ENCODE results near the gene FAM170B. TPM values are rescaled to one million over a fixed set of nuclear protein-coding genes. Genes with fewer than 3 reads are reported as not detected.

The FAM170B gene
- total and polyA plus RNA-seq, 4 donors: not detected

DNA sequence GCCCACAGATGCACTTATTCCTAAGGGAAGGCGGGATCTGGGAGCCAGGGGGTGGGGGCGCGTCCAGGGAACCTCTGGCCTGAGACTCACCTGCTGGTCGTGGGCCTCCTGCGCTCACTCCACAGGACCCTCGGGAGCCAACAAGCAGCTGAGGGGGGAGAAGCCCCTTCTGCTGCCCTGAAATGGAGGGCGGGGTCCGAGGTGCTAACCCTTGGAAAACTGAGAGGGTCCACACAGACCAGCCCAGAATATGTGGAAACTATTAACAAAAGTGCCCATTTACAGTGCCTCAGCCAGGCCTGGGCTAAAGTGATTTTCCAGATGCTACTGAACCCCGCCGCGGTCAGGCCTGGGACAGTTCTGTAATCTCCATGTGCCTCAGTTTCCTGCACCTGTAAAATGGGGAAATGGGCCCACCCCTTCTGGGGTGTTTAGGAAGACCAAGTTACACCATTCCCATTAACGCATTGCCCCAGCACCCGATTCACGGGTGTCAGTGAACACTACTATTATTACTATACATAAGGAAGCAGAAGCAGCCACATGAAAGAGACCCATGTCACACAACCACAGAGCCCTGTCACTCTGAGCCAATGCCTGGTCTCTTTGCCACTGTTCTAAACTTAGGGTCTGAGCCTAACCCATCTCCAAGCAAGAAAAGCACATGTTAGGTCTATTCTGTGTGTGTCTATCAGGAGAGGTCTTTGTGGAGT lies 17.9 kb downstream of the FAM170B start:
- Histone ChIP-seq H3K4me3 (ENCODE audit: low read depth, low read length) (peak overlapping the region; percentile 28), H3K4me1 (ENCODE audit: control insufficient read depth, insufficient read depth, low read length) (peaks cover 39% of the 10 kb centered on the region), H3K36me3 (ENCODE audit: control insufficient read depth, insufficient read depth, low read length) (peaks cover 2% of the 10 kb centered on the region), H3K27ac (ENCODE audit: low read depth, low read length) (no peak overlapping the region), H3K9me3 (ENCODE audit: control insufficient read depth, insufficient read depth, low read length) (no peaks in the 10 kb centered on the region), H3K27me3 (ENCODE audit: control insufficient read depth, insufficient read depth, low read length) (no peaks in the 10 kb centered on the region)
- 84% methylated on average over 11 of the region's 14 CpGs for WGBS (ENCODE audit: insufficient coverage)
- no peak for DNase-seq (ENCODE audit: low read depth in 4 of 6, low spot score in 6 of 6)

DNA sequence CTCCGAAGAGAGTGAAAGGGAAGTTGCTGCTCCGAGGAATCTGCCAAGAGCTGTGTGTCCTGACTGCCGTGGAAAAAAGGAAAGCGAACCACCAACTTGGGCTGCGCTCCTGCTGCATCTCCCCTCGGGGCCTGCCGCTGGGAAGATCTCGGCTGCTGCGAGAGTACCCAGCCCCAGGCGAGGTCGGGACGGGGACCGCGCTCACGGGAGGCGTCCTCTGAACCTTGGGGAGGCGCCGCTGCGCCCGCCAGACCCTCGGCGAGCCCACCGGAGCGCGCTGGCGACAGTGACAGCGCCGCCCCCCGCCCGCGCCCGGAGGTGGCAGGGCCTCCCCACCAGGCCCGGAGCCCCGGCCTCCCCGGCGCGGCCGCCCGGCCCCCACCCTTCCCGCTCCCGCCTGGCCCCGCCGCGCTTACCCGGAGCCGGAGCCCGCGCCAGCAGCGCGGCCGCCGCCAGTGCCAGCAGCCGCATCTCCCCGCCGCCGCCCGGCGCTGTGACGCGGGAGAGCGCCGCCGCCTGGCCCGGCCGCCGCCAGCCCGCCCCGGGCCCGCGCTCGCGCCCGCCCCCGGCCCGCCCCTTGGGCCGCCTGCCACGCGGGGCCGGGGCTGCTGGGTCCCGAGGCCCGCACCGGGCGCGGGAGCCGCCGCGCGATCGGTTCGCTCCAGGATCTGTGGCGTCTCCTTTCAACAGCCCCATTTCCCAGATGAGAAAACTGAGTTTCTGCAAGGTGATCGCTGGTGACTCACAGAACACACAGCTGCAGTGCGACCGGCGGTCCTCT lies 18.6 kb downstream of the FAM170B start, which contains the start of gene VSTM4:
VSTM4 (minus strand) TSS at position 508 of the 781 bp plus-strand sequence; CDS start at position 471, 37 bp downstream.
- WGBS (ENCODE audit: insufficient coverage): under 1% methylated on average over 95 of the region's 95 CpGs
- Histone ChIP-seq H3K4me3 (ENCODE audit: low read depth, low read length) (peak within 1 kb of the TSS; percentile 70), H3K27ac (ENCODE audit: low read depth, low read length) (peak within 1 kb of the TSS; percentile 79), H3K27me3 (ENCODE audit: control insufficient read depth, insufficient read depth, low read length) (no peaks in the 10 kb centered on the region), H3K4me1 (ENCODE audit: control insufficient read depth, insufficient read depth, low read length) (peaks cover 43% of the 10 kb centered on the region), H3K9me3 (ENCODE audit: control insufficient read depth, insufficient read depth, low read length) (no peaks in the 10 kb centered on the region), H3K36me3 (ENCODE audit: control insufficient read depth, insufficient read depth, low read length) (peaks cover 2% of the 10 kb centered on the region)
- DNase-seq (ENCODE audit: low read depth in 4 of 6, low spot score in 6 of 6): peak in 5 of 6 donors; percentile 23 to 77 (median 72)

DNA sequence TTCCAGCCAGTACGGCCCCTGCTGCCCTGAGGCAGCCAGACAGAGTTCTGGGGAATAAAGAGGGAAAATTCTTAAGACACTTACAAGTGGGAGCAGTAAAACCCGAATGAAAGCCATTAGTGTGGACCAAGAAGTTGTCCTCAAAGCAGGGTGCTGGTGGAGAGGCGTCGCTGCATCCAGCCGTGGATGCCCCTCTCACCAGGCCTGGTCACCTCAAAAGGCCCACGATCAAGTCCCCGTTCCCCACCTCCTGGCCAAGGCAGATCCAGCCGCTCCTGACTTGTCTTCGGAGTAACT lies 19.2 kb downstream of the FAM170B start:
- H3K27ac ChIP-seq (ENCODE audit: low read depth, low read length): peak overlapping the region; percentile 79

DNA sequence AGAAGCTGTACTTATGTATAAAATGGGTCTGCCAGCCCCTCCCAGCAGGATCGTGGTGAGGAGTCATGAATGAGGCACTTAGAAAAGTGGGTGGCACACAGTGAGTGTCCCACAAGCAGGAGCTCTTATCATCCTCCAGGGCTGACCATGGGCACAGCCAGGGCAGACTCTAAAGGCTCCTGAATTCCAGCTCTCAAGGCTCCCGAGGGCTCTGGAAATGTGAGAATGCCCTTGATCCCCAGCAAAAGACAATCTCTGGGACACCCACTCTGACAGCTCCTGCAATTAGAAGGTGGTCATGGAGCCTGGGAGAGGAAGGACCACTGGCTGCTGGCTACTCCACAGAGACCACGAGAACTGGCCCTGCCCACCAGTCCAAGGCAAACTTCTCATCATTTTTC lies 20.1 kb downstream of the FAM170B start:
- Histone ChIP-seq H3K4me1 (ENCODE audit: control insufficient read depth, insufficient read depth, low read length) (peaks cover 55% of the 10 kb centered on the region), H3K27ac (ENCODE audit: low read depth, low read length) (no peak overlapping the region), H3K9me3 (ENCODE audit: control insufficient read depth, insufficient read depth, low read length) (no peaks in the 10 kb centered on the region), H3K4me3 (ENCODE audit: low read depth, low read length) (no peak overlapping the region), H3K27me3 (ENCODE audit: control insufficient read depth, insufficient read depth, low read length) (no peaks in the 10 kb centered on the region), H3K36me3 (ENCODE audit: control insufficient read depth, insufficient read depth, low read length) (peaks cover 7% of the 10 kb centered on the region)
- DNase-seq (ENCODE audit: low read depth in 4 of 6, low spot score in 6 of 6): no peak
- 55% methylated on average over 2 of the region's 3 CpGs for WGBS (ENCODE audit: insufficient coverage)

More for the DNA sequence above, 19.2 kb downstream of the FAM170B start:
- H3K36me3 ChIP-seq (ENCODE audit: control insufficient read depth, insufficient read depth, low read length): peaks cover 5% of the 10 kb centered on the region
- no peaks in the 10 kb centered on the region for H3K27me3 ChIP-seq (ENCODE audit: control insufficient read depth, insufficient read depth, low read length)
- H3K9me3 ChIP-seq (ENCODE audit: control insufficient read depth, insufficient read depth, low read length): no peaks in the 10 kb centered on the region
- DNase-seq (ENCODE audit: low read depth in 4 of 6, low spot score in 6 of 6): peak in 1 of 6 donors; percentile 42
- 9% methylated on average over 8 of the region's 9 CpGs for WGBS (ENCODE audit: insufficient coverage)
- peaks cover 49% of the 10 kb centered on the region for H3K4me1 ChIP-seq (ENCODE audit: control insufficient read depth, insufficient read depth, low read length)
- peak overlapping the region; percentile 70 for H3K4me3 ChIP-seq (ENCODE audit: low read depth, low read length)

DNA sequence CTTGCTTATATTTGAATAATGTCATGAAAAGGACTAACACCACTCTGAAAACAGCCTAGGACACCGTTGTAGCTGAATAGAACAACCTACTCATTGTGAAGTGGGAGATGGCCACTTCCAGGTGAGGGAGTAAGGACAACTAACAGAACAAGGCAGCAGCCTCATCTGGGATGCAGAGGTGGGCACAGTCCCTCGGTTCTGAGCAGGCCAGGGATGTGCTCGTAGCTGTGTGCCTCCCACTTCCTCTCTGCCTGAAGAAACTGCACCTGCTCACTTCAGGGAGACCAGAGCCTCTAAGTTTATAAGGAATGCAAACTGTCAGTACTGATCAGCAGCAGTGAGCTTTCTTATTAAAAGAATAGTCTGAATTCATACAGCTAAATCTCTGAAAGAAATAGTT lies 21.0 kb downstream of the FAM170B start:
- no peak for DNase-seq (ENCODE audit: low read depth in 4 of 6, low spot score in 6 of 6)
- Histone ChIP-seq H3K4me3 (ENCODE audit: low read depth, low read length) (no peak overlapping the region), H3K4me1 (ENCODE audit: control insufficient read depth, insufficient read depth, low read length) (peaks cover 59% of the 10 kb centered on the region), H3K36me3 (ENCODE audit: control insufficient read depth, insufficient read depth, low read length) (peaks cover 11% of the 10 kb centered on the region), H3K9me3 (ENCODE audit: control insufficient read depth, insufficient read depth, low read length) (no peaks in the 10 kb centered on the region), H3K27ac (ENCODE audit: low read depth, low read length) (no peak overlapping the region), H3K27me3 (ENCODE audit: control insufficient read depth, insufficient read depth, low read length) (no peaks in the 10 kb centered on the region)
- 63% methylated on average over 2 of the region's 3 CpGs for WGBS (ENCODE audit: insufficient coverage)

DNA sequence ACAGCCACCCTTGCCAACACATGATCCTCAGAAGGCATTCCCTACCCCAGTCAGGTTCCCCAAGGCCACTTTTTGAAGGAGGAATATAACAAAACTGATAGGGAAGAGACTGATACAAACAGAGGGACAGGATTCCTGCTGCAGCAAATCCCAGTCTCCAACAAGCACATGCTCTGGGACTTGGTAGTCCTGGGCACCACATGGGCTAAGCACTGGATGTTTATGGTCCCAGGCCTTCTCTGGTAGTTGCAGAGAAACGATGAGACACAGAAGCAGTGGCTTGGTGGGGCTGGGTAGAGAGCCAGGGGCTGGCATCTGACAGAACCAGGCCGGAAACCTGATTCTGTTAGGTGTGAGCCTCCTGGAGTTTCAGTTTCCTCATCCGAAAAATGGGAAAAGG lies 21.7 kb downstream of the FAM170B start:
- Histone ChIP-seq H3K4me1 (ENCODE audit: control insufficient read depth, insufficient read depth, low read length) (peaks cover 67% of the 10 kb centered on the region), H3K4me3 (ENCODE audit: low read depth, low read length) (no peak overlapping the region), H3K36me3 (ENCODE audit: control insufficient read depth, insufficient read depth, low read length) (peaks cover 18% of the 10 kb centered on the region), H3K27ac (ENCODE audit: low read depth, low read length) (no peak overlapping the region), H3K9me3 (ENCODE audit: control insufficient read depth, insufficient read depth, low read length) (no peaks in the 10 kb centered on the region), H3K27me3 (ENCODE audit: control insufficient read depth, insufficient read depth, low read length) (no peaks in the 10 kb centered on the region)
- 67% methylated on average over 2 of the region's 3 CpGs for WGBS (ENCODE audit: insufficient coverage)
- no peak for DNase-seq (ENCODE audit: low read depth in 4 of 6, low spot score in 6 of 6)

DNA sequence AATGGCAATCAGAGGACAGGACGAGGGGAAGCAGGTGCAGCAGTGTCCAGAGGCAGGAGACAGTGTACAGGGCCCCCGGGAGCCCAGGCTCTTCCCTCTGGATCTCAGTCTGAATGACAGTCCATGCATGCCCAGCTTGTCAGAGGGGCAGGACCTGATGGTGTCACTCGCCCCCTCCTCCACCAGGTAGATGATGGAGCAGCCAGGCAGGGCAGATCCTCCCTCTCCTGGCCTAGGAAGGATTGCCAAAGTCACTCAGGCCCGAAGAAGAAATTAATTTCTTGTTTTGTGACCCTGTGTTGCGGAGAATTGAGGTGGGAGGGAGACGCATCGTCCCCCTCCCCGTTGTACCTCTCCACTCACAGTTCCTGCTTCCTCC lies 22.5 kb downstream of the FAM170B start:
- Histone ChIP-seq H3K4me1 (ENCODE audit: control insufficient read depth, insufficient read depth, low read length) (peaks cover 73% of the 10 kb centered on the region), H3K27me3 (ENCODE audit: control insufficient read depth, insufficient read depth, low read length) (no peaks in the 10 kb centered on the region)
- WGBS (ENCODE audit: insufficient coverage): 80% methylated on average over 3 of the region's 8 CpGs

DNA sequence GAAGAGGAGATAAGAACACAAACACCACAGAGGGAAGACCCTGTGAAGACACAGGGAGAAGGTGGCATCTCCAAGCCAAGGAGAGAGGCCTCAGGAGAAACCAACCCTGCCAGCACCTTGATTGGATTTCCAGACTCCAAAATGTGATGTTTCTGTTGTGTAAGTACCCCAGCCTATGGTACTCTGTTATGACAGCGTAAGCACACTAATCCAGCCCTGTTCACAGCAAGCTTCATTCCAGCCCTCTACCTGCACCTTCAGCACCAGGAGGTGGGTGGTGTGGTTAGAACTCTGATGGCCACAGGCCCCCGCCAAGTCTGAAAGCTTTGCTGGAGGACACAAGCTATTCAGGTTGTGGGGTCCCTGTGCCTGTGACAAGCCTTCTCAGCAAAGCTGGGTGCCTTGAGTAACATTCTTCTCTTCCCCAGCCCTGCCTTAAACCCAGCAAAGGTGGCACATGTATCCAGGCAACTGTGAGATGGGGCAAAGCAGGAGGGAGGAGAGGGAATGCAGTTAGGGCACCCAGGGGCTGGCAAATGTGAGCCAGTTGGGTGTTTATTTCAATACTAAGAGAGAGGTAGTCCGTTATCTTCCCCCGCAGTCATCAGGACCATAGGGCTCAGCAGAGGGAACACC lies 23.0 kb downstream of the FAM170B start:
- no peak for DNase-seq (ENCODE audit: low read depth in 4 of 6, low spot score in 6 of 6)
- H3K36me3 ChIP-seq (ENCODE audit: control insufficient read depth, insufficient read depth, low read length): peaks cover 22% of the 10 kb centered on the region
- no CpG with 5 or more reads among the region's 4 CpGs for WGBS (ENCODE audit: insufficient coverage)
- no peaks in the 10 kb centered on the region for H3K9me3 ChIP-seq (ENCODE audit: control insufficient read depth, insufficient read depth, low read length)
- no peak overlapping the region for H3K4me3 ChIP-seq (ENCODE audit: low read depth, low read length)
- H3K27me3 ChIP-seq (ENCODE audit: control insufficient read depth, insufficient read depth, low read length): no peaks in the 10 kb centered on the region
- no peak overlapping the region for H3K27ac ChIP-seq (ENCODE audit: low read depth, low read length)
- peaks cover 72% of the 10 kb centered on the region for H3K4me1 ChIP-seq (ENCODE audit: control insufficient read depth, insufficient read depth, low read length)

More for the DNA sequence above, 22.5 kb downstream of the FAM170B start:
- Histone ChIP-seq H3K27ac (ENCODE audit: low read depth, low read length) (peak overlapping the region; percentile 7), H3K36me3 (ENCODE audit: control insufficient read depth, insufficient read depth, low read length) (peaks cover 22% of the 10 kb centered on the region), H3K4me3 (ENCODE audit: low read depth, low read length) (no peak overlapping the region), H3K9me3 (ENCODE audit: control insufficient read depth, insufficient read depth, low read length) (no peaks in the 10 kb centered on the region)
- DNase-seq (ENCODE audit: low read depth in 4 of 6, low spot score in 6 of 6): no peak

DNA sequence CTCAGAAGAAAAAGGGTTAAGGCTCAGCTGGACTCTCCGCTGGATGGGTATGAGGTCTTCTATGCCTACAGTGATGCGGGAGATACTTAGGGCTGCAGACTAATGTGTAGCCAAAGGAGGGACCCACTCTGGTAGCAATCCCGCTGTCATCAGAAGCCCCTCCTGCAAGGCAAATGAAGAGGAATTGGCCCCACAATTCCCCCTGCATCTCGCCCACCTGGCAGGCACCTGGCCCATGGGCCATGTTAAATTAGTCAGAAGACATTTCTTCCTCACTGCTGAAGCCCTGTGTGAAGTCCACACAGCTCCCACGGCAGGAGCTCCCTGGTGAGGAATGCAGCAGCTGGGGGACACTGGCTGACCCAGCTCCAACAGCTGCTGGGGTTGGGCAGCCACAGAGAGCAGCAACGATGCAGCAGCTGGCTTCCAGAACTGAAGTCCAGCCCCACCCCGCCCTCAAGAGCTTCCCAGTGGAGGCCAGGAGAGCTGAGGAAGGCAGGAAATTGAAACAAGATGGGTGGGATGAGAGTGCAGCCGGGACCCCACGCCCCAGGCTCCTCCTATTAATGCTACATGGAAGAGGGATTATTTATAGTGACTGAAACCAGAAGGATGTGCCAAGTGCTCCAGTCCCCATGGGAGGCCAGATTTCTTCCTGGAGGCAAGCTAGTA lies 24.0 kb downstream of the FAM170B start:
- Histone ChIP-seq H3K36me3 (ENCODE audit: control insufficient read depth, insufficient read depth, low read length) (peaks cover 28% of the 10 kb centered on the region), H3K27me3 (ENCODE audit: control insufficient read depth, insufficient read depth, low read length) (no peaks in the 10 kb centered on the region), H3K4me1 (ENCODE audit: control insufficient read depth, insufficient read depth, low read length) (peaks cover 69% of the 10 kb centered on the region), H3K27ac (ENCODE audit: low read depth, low read length) (no peak overlapping the region), H3K9me3 (ENCODE audit: control insufficient read depth, insufficient read depth, low read length) (no peaks in the 10 kb centered on the region), H3K4me3 (ENCODE audit: low read depth, low read length) (no peak overlapping the region)
- peak in 1 of 6 donors; percentile 60 for DNase-seq (ENCODE audit: low read depth in 4 of 6, low spot score in 6 of 6)
- 42% methylated on average over 5 of the region's 9 CpGs for WGBS (ENCODE audit: insufficient coverage)
